ENCODE data around the gene SLC27A5. TPM values are rescaled to one million over a fixed set of nuclear protein-coding genes. Genes with fewer than 3 reads are reported as not detected.
A peak's percentile ranks its signal among the peaks of the same experiment; 100 is the strongest.

Gene SLC27A5
- total and polyA plus RNA-seq, 3 donors from 2014 or later: 29.1 to 63.6 (median 37.8) TPM

DNA sequence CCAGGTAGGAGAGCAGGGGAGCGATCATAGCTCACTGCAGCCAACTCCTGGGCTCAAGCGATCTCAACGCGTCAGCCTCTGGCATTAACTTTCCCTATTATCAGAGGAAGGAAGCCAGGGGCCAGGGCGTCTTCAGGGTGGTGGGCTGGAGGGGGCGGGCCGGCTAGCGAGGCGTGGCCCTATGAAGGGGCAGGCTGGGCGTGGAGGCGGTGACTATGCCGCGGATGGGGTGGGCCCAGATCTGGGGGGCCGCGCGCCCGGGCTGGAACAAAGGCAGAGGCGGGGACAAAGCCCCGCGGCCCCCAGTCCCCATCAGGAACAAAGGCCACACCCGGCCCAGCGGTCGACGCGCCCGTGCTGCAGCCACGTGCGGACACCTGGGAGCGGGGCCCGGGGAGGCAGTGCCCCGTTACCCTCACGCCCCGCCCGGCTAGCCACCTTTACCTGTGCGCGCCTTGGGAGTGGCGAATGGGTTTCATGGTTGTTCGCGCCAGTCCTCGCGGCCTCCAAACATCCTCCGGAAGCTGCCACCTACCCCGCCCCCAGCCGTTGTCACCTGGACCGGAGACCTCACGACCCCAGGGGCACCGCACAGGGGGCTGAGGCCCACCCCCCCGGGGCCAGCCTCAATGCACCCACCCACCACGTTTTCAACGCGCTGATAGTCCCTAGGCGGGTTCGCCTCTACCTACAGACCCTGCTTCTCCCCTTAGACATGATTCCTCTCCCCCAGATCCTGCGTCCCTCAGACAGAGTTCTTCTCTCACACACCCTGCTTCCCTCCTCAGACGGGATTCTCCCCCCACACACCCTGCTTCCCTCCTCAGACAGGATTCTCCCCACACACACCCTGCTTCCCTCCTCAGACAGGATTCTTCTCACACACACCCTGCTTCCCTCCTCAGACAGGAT lies 26.7 kb upstream of the SLC27A5 start:
- intact Hi-C loops (cut with DNase I; ENCODE audit: low total_unique reads): no loop called here
- H3K27ac ChIP-seq: no peak overlapping the region
- DNase-seq: no peak

DNA sequence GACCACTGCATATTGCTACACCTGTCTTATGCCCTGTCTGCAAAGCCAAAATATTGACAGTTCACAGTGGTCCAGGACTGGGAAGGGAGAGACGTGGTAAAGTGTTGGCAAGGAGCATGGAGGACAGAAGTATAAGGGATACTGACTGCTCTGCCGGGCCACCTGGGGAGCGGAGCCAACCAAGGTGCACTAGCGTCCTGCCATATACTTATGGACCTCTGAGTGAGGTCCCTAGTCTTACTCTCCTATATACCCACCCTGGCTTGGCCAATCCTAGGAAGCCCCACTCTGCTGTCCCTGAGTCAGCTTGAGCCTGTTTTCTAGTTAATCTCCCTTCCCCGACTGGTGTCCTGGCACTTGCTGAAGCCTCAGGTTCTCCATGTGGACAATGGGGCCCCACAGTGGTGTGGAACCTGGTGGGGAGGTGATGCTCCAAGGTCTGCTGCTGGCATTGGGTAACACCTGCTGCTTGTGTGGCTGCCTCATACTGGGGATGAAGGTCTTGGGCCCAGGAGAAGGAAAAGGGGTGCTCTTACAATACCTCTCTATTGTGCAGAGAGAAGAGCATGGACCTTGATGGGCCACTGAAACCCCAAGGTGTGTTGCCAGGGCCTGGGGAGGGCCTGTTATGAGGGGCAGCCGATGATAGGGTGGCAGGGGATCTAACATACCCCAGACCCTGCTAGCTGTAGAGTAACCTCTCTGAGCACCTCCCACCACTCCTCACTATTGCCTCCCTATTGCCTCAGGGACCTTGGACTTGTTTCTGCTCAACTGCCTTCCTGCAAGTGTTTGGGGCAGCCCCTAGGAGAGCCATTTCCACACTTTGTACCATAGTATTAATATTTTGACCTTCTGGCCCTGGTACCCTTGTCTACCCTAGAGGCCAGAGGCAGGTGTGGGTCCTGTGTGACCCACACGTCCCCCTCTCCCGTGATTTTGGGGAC lies 25.3 kb upstream of the SLC27A5 start:
- no peaks in the 10 kb centered on the region for H3K4me1 ChIP-seq
- H3K27me3 ChIP-seq: no peaks in the 10 kb centered on the region
- intact Hi-C loops (cut with DNase I; ENCODE audit: low total_unique reads): no loop called here
- WGBS, 2 donors: 79 to 89% methylated on average over 8 of the region's 8 CpGs
- H3K27ac ChIP-seq: no peak overlapping the region
- no peak overlapping the region for H3K4me3 ChIP-seq
- DNase-seq: no peak
- no peaks in the 10 kb centered on the region for H3K9me3 ChIP-seq
- H3K36me3 ChIP-seq (ENCODE audit: low read depth, missing control alignments): no peaks in the 10 kb centered on the region
- no peak for TF ChIP-seq POLR2A (IDR thresholded peaks at IDR 0.05)
- TF ChIP-seq, protein P1, sequence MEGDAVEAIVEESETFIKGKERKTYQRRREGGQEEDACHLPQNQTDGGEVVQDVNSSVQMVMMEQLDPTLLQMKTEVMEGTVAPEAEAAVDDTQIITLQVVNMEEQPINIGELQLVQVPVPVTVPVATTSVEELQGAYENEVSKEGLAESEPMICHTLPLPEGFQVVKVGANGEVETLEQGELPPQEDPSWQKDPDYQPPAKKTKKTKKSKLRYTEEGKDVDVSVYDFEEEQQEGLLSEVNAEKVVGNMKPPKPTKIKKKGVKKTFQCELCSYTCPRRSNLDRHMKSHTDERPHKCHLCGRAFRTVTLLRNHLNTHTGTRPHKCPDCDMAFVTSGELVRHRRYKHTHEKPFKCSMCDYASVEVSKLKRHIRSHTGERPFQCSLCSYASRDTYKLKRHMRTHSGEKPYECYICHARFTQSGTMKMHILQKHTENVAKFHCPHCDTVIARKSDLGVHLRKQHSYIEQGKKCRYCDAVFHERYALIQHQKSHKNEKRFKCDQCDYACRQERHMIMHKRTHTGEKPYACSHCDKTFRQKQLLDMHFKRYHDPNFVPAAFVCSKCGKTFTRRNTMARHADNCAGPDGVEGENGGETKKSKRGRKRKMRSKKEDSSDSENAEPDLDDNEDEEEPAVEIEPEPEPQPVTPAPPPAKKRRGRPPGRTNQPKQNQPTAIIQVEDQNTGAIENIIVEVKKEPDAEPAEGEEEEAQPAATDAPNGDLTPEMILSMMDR (IDR thresholded peaks at IDR 0.05): no peak

More for the DNA sequence above, 26.7 kb upstream of the SLC27A5 start:
- TF ChIP-seq POLR2A (IDR thresholded peaks at IDR 0.05): no peak
- TF ChIP-seq, protein P1 (IDR thresholded peaks at IDR 0.05): no peak
- Histone ChIP-seq H3K4me3 (peak overlapping the region; percentile 4 to 29), H3K4me1 (peaks cover 3% of the 10 kb centered on the region), H3K9me3 (no peaks in the 10 kb centered on the region), H3K27me3 (no peaks in the 10 kb centered on the region), H3K36me3 (ENCODE audit: low read depth, missing control alignments) (no peaks in the 10 kb centered on the region)
- WGBS, 2 donors: 2 to 3% methylated on average over 25 to 50 of the region's 55 CpGs

DNA sequence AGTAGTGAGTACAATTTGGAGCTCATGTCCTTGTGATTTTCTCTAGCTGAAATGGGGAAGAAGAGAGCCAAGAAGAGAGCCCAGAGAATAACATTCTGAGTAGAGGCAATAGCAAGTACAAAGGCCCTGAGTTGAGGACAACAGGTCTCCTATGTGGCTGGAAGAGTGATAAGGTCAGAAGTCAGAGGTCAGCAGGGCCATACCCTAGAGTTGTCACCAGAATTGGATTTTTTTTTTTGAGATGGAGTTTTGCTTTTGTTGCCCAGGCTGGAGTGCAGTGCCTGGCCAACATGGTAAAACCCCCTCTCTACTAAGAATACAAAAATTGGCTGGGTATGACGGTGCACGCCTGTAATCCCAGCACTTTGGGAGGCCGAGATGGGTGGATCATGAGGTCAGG lies 24.1 kb upstream of the SLC27A5 start:
- DNase-seq: no peak
- TF ChIP-seq, protein P1 (IDR thresholded peaks at IDR 0.05): no peak
- TF ChIP-seq POLR2A (IDR thresholded peaks at IDR 0.05): no peak
- Histone ChIP-seq H3K4me3 (no peak overlapping the region), H3K9me3 (no peaks in the 10 kb centered on the region), H3K36me3 (ENCODE audit: low read depth, missing control alignments) (no peaks in the 10 kb centered on the region), H3K4me1 (no peaks in the 10 kb centered on the region), H3K27ac (no peak overlapping the region), H3K27me3 (no peaks in the 10 kb centered on the region)
- intact Hi-C loops (cut with DNase I; ENCODE audit: low total_unique reads): no loop called here
- 86 to 89% methylated on average over 3 of the region's 3 CpGs for WGBS, 2 donors

DNA sequence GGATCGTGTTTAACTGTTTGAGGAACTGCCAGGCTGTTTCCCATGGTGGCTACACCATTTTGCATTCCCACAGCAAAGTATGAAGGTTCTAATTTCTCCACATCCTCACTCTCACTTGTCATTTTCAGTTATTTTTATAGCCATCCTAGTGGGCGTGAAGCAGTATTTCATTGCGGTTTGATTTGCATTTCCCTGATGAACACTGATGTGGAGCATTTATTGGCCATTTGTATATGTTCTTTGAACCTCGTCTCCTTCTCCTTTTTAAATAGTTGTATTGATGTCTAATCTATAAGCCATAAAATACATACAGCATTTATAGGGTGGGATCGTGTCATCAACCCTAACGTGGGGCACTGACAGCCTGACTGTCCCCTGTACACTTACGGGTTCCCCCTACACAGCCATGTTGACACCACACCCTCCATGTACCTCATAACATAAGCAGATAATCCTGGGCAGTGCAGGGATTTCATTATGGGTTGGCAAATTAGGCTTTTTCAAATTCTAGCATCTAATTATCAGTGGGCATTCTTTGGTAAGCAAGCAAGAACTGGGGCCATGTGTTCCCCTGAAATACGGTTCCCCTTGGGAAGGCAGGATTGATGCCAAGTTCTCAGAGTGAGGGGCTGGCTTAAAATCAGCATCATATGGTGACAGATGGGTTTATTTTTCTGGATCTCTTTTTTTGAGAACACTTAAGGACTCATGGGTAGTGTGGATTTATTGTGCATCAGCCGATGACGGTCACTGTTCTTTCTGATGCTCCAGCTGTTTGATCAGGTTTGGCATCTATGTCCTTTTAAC lies 19.4 kb upstream of the SLC27A5 start:
- DNase-seq: no peak
- H3K9me3 ChIP-seq: no peaks in the 10 kb centered on the region
- WGBS, 2 donors: 77 to 78% methylated on average over 10 of the region's 10 CpGs
- H3K36me3 ChIP-seq (ENCODE audit: low read depth, missing control alignments): no peaks in the 10 kb centered on the region
- intact Hi-C loops (cut with DNase I; ENCODE audit: low total_unique reads): no loop called here
- H3K27ac ChIP-seq: no peak overlapping the region
- TF ChIP-seq POLR2A (IDR thresholded peaks at IDR 0.05): no peak
- TF ChIP-seq, protein P1 (IDR thresholded peaks at IDR 0.05): no peak
- H3K27me3 ChIP-seq: no peaks in the 10 kb centered on the region
- no peaks in the 10 kb centered on the region for H3K4me1 ChIP-seq
- H3K4me3 ChIP-seq: no peak overlapping the region

All from testis (tissue), 3 donors.